ENCODE results near the gene KRTAP4-4. TPM values are rescaled to one million over a fixed set of nuclear protein-coding genes. Genes with fewer than 3 reads are reported as not detected.

Gene KRTAP4-4
- total and polyA plus RNA-seq, 2 of the 4 experiments (the other 2 are of a cell fraction): not detected

GRCh38 chr17:41111151-41111885 is 49.2 kb downstream of the KRTAP4-4 start:
- no peak overlapping the region for H3K27ac ChIP-seq (ENCODE audit: insufficient read depth, low read length)
- ChIA-PET CTCF (interaction anchor here (0.6 kb wide), 1 partner anchor 263 kb away, joined by 3 read pairs; no protein-coding TSS in a partner anchor), POLR2A (ENCODE audit: unreplicated experiment) (no interaction called here)
- no peaks in the 10 kb centered on the region for H3K9me3 ChIP-seq (ENCODE audit: control insufficient read depth, insufficient read depth, low read length)
- no peaks in the 10 kb centered on the region for H3K27me3 ChIP-seq (ENCODE audit: control insufficient read depth, insufficient read depth, low read length)
- WGBS, 2 experiments (ENCODE audit: extremely low coverage in 2 of 2, insufficient read length in 1 of 2): no CpG with 5 or more reads among the region's 2 CpGs
- intact Hi-C loops (cut with micrococcal nuclease) (no loop called here), dilution Hi-C loops (cut with HindIII; ENCODE audit: low sequenced_read_pairs, unreplicated experiment) (no loop called here), in situ Hi-C loops (cut with MboI; ENCODE audit: low sequenced_read_pairs) (no loop called here)
- no peak overlapping the region for H4K91ac ChIP-seq (ENCODE audit: insufficient read depth, low read depth, low read length)
- no peak overlapping the region for H3K4me2 ChIP-seq (ENCODE audit: low read depth, low read length)
- no peak overlapping the region for H2AK9ac ChIP-seq (replicated peaks; ENCODE audit: low read depth, low read length, poor library complexity)
- H2BK15ac ChIP-seq (ENCODE audit: low read depth, low read length): no peak overlapping the region
- H2BK120ac ChIP-seq (ENCODE audit: low read depth, low read length): no peak overlapping the region
- TF ChIP-seq MAFK (IDR thresholded peaks at IDR 0.05; ENCODE audit: low read depth, low read length): peak; percentile 67
- TF ChIP-seq RAD21 (IDR thresholded peaks at IDR 0.05; ENCODE audit: low read length): no peak
- H3K14ac ChIP-seq (replicated peaks; ENCODE audit: low read depth, low read length): no peak overlapping the region
- H3K56ac ChIP-seq (ENCODE audit: extremely low read depth, insufficient read depth, low read length): no peak overlapping the region
- BruUV-seq (replicated peaks): no TSS peak
- no peaks in the 10 kb centered on the region for H4K20me1 ChIP-seq (ENCODE audit: insufficient read depth, low read length)
- H3K4me1 ChIP-seq (ENCODE audit: control insufficient read depth, insufficient read depth, low read length): no peaks in the 10 kb centered on the region
- H3K23ac ChIP-seq (ENCODE audit: low read depth, low read length): no peak overlapping the region
- no peaks in the 10 kb centered on the region for H3K36me3 ChIP-seq (ENCODE audit: control insufficient read depth, insufficient read depth, low read length)
- no peak overlapping the region for H2BK5ac ChIP-seq (ENCODE audit: low read depth, low read length, poor library complexity, severe bottlenecking)
- no peak overlapping the region for H3K9ac ChIP-seq (ENCODE audit: low read depth, low read length)
- H2AFZ ChIP-seq (replicated peaks; ENCODE audit: low read length, poor library complexity): no peak overlapping the region
- H2AK5ac ChIP-seq (ENCODE audit: low read depth, low read length): no peak overlapping the region
- H2BK20ac ChIP-seq (ENCODE audit: low read depth, low read length): no peak overlapping the region
- H3K18ac ChIP-seq (ENCODE audit: low read depth, low read length): no peak overlapping the region
- ATAC-seq (ENCODE audit: low read depth) (no peak), DNase-seq (no peak)
- H3K79me1 ChIP-seq (ENCODE audit: low read depth in 1 of 2, low read length in 2 of 2): no peaks in the 10 kb centered on the region
- no peaks in the 10 kb centered on the region; the same call in 1 of the 2 replicates for H3K9me1 ChIP-seq (ENCODE audit: insufficient read depth, low read length)
- H4K8ac ChIP-seq (ENCODE audit: low read depth in 2 of 2, low read length in 2 of 2): no peak overlapping the region; a peak in 1 of 4 replicates
- H3K4me3 ChIP-seq (ENCODE audit: insufficient read depth, low read depth, low read length): no peak overlapping the region
- H4K5ac ChIP-seq (ENCODE audit: low read depth, low read length): no peak overlapping the region
- no peak overlapping the region for H3K4ac ChIP-seq (ENCODE audit: low read depth, low read length)

Small RNA genes within 50 kb of the gene (microRNA-seq; reads per million reads assigned to microRNA genes)
- not detected for gene KRTAP4-17P (ENCODE audit: insufficient read depth, insufficient read length)

Small RNA genes within 50 kb of the gene (small RNA-seq; reads per million reads assigned to genes)
- gene KRTAP4-17P: 0 reads per million in 5 experiments

Other genes with a start within 250 kb of the KRTAP4-4 start
Only the 30 nearest of the 40 such genes appear.
- gene KRTAP3-1, start 151.6 kb downstream of the KRTAP4-4 start, total RNA-seq (2012; rRNA removed): not detected in 2 replicates
- gene KRTAP3-1, start 151.6 kb downstream of the KRTAP4-4 start, polyA plus RNA-seq (2012; rRNA removed): not detected in 2 replicates
- 33.1 and 34.8 TPM in 2 replicates for gene KRTAP1-5, start 133.5 kb downstream of the KRTAP4-4 start, total RNA-seq (2012; rRNA removed)
- gene KRTAP1-5, start 133.5 kb downstream of the KRTAP4-4 start, polyA plus RNA-seq (2012; rRNA removed): 27.0 and 35.9 TPM in 2 replicates
- gene KRTAP1-4, start 130.6 kb downstream of the KRTAP4-4 start, total RNA-seq (2012; rRNA removed): not detected in 2 replicates
- gene KRTAP1-4, start 130.6 kb downstream of the KRTAP4-4 start, polyA plus RNA-seq (2012; rRNA removed): not detected in 2 replicates
- not detected in 2 replicates for gene KRTAP1-3, start 125.9 kb downstream of the KRTAP4-4 start, total RNA-seq (2012; rRNA removed)
- gene KRTAP1-3, start 125.9 kb downstream of the KRTAP4-4 start, polyA plus RNA-seq (2012; rRNA removed): not detected in 2 replicates
- 0.83 and 0.90 TPM in 2 replicates for gene KRTAP1-1, start 119.3 kb downstream of the KRTAP4-4 start, total RNA-seq (2012; rRNA removed)
- 1.2 and 1.5 TPM in 2 replicates for gene KRTAP1-1, start 119.3 kb downstream of the KRTAP4-4 start, polyA plus RNA-seq (2012; rRNA removed)
- not detected in 2 replicates for gene KRTAP2-1, start 113.4 kb downstream of the KRTAP4-4 start, total RNA-seq (2012; rRNA removed)
- not detected in 2 replicates for gene KRTAP2-1, start 113.4 kb downstream of the KRTAP4-4 start, polyA plus RNA-seq (2012; rRNA removed)
- not detected in 2 replicates for gene KRTAP2-2, start 105.5 kb downstream of the KRTAP4-4 start, total RNA-seq (2012; rRNA removed)
- 0.17 TPM in 1 of 2 replicates, not detected in the other for gene KRTAP2-2, start 105.5 kb downstream of the KRTAP4-4 start, polyA plus RNA-seq (2012; rRNA removed)
- 1.4 TPM in 2 replicates for gene KRTAP2-3, start 100.6 kb downstream of the KRTAP4-4 start, total RNA-seq (2012; rRNA removed)
- gene KRTAP2-3, start 100.6 kb downstream of the KRTAP4-4 start, polyA plus RNA-seq (2012; rRNA removed): 35.2 and 35.6 TPM in 2 replicates
- gene KRTAP2-4, start 94.9 kb downstream of the KRTAP4-4 start, total RNA-seq (2012; rRNA removed): not detected in 2 replicates
- not detected in 2 replicates for gene KRTAP2-4, start 94.9 kb downstream of the KRTAP4-4 start, polyA plus RNA-seq (2012; rRNA removed)
- not detected in 2 replicates for gene KRTAP4-7, start 76.6 kb downstream of the KRTAP4-4 start, total RNA-seq (2012; rRNA removed)
- 0.11 TPM in 1 of 2 replicates, not detected in the other for gene KRTAP4-7, start 76.6 kb downstream of the KRTAP4-4 start, polyA plus RNA-seq (2012; rRNA removed)
- gene KRTAP4-8, start 62.6 kb downstream of the KRTAP4-4 start, total RNA-seq (2012; rRNA removed): not detected in 2 replicates
- gene KRTAP4-8, start 62.6 kb downstream of the KRTAP4-4 start, polyA plus RNA-seq (2012; rRNA removed): not detected in 2 replicates
- not detected in 2 replicates for gene KRTAP4-16, start 58.5 kb downstream of the KRTAP4-4 start, total RNA-seq (2012; rRNA removed)
- gene KRTAP4-16, start 58.5 kb downstream of the KRTAP4-4 start, polyA plus RNA-seq (2012; rRNA removed): not detected in 2 replicates
- gene KRTAP4-9, start 55.4 kb downstream of the KRTAP4-4 start, total RNA-seq (2012; rRNA removed): not detected in 2 replicates
- 0.24 TPM in 2 replicates for gene KRTAP4-9, start 55.4 kb downstream of the KRTAP4-4 start, polyA plus RNA-seq (2012; rRNA removed)
- gene KRTAP4-11, start 42.4 kb downstream of the KRTAP4-4 start, total RNA-seq (2012; rRNA removed): not detected in 2 replicates
- gene KRTAP4-11, start 42.4 kb downstream of the KRTAP4-4 start, polyA plus RNA-seq (2012; rRNA removed): not detected in 2 replicates
- 0.18 TPM in 1 of 2 replicates, not detected in the other for gene KRTAP4-12, start 36.6 kb downstream of the KRTAP4-4 start, total RNA-seq (2012; rRNA removed)
- 1.0 and 1.1 TPM in 2 replicates for gene KRTAP4-12, start 36.6 kb downstream of the KRTAP4-4 start, polyA plus RNA-seq (2012; rRNA removed)
- gene KRTAP4-6, start 20.2 kb downstream of the KRTAP4-4 start, total RNA-seq (2012; rRNA removed): not detected in 2 replicates
- gene KRTAP4-6, start 20.2 kb downstream of the KRTAP4-4 start, polyA plus RNA-seq (2012; rRNA removed): not detected in 2 replicates
- not detected in 2 replicates for gene KRTAP4-5, start 10.9 kb downstream of the KRTAP4-4 start, total RNA-seq (2012; rRNA removed)
- gene KRTAP4-5, start 10.9 kb downstream of the KRTAP4-4 start, polyA plus RNA-seq (2012; rRNA removed): not detected in 2 replicates
- gene KRTAP4-3, start 7.5 kb upstream of the KRTAP4-4 start, total RNA-seq (2012; rRNA removed): not detected in 2 replicates
- not detected in 2 replicates for gene KRTAP4-3, start 7.5 kb upstream of the KRTAP4-4 start, polyA plus RNA-seq (2012; rRNA removed)
- not detected in 2 replicates for gene KRTAP4-2, start 17.5 kb upstream of the KRTAP4-4 start, total RNA-seq (2012; rRNA removed)
- not detected in 2 replicates for gene KRTAP4-2, start 17.5 kb upstream of the KRTAP4-4 start, polyA plus RNA-seq (2012; rRNA removed)
- gene KRTAP4-1, start 24.2 kb upstream of the KRTAP4-4 start, total RNA-seq (2012; rRNA removed): not detected in 2 replicates
- gene KRTAP4-1, start 24.2 kb upstream of the KRTAP4-4 start, polyA plus RNA-seq (2012; rRNA removed): not detected in 2 replicates
- gene KRTAP9-1, start 29.1 kb upstream of the KRTAP4-4 start, total RNA-seq (2012; rRNA removed): not detected in 2 replicates
- gene KRTAP9-1, start 29.1 kb upstream of the KRTAP4-4 start, polyA plus RNA-seq (2012; rRNA removed): not detected in 2 replicates
- gene KRTAP9-2, start 65.9 kb upstream of the KRTAP4-4 start, total RNA-seq (2012; rRNA removed): not detected in 2 replicates
- gene KRTAP9-2, start 65.9 kb upstream of the KRTAP4-4 start, polyA plus RNA-seq (2012; rRNA removed): not detected in 2 replicates
- not detected in 2 replicates for gene KRTAP9-3, start 71.7 kb upstream of the KRTAP4-4 start, total RNA-seq (2012; rRNA removed)
- not detected in 2 replicates for gene KRTAP9-3, start 71.7 kb upstream of the KRTAP4-4 start, polyA plus RNA-seq (2012; rRNA removed)
- gene KRTAP9-8, start 77.3 kb upstream of the KRTAP4-4 start, total RNA-seq (2012; rRNA removed): not detected in 2 replicates
- not detected in 2 replicates for gene KRTAP9-8, start 77.3 kb upstream of the KRTAP4-4 start, polyA plus RNA-seq (2012; rRNA removed)
- not detected in 2 replicates for gene KRTAP9-4, start 88.9 kb upstream of the KRTAP4-4 start, total RNA-seq (2012; rRNA removed)
- gene KRTAP9-4, start 88.9 kb upstream of the KRTAP4-4 start, polyA plus RNA-seq (2012; rRNA removed): not detected in 2 replicates
- gene KRTAP9-9, start 94.6 kb upstream of the KRTAP4-4 start, total RNA-seq (2012; rRNA removed): not detected in 2 replicates
- gene KRTAP9-9, start 94.6 kb upstream of the KRTAP4-4 start, polyA plus RNA-seq (2012; rRNA removed): not detected in 2 replicates
- gene KRTAP9-6, start 104.6 kb upstream of the KRTAP4-4 start, total RNA-seq (2012; rRNA removed): not detected in 2 replicates
- gene KRTAP9-6, start 104.6 kb upstream of the KRTAP4-4 start, polyA plus RNA-seq (2012; rRNA removed): not detected in 2 replicates
- gene KRTAP9-7, start 115.0 kb upstream of the KRTAP4-4 start, total RNA-seq (2012; rRNA removed): not detected in 2 replicates
- gene KRTAP9-7, start 115.0 kb upstream of the KRTAP4-4 start, polyA plus RNA-seq (2012; rRNA removed): not detected in 2 replicates
- gene KRTAP29-1, start 142.1 kb upstream of the KRTAP4-4 start, total RNA-seq (2012; rRNA removed): not detected in 2 replicates
- not detected in 2 replicates for gene KRTAP29-1, start 142.1 kb upstream of the KRTAP4-4 start, polyA plus RNA-seq (2012; rRNA removed)
- not detected in 2 replicates for gene KRTAP16-1, start 148.6 kb upstream of the KRTAP4-4 start, total RNA-seq (2012; rRNA removed)
- not detected in 2 replicates for gene KRTAP16-1, start 148.6 kb upstream of the KRTAP4-4 start, polyA plus RNA-seq (2012; rRNA removed)